Spleen (tissue), 11 donors: ENCODE measurements around the gene KCNJ13. TPM values are rescaled to one million over a fixed set of nuclear protein-coding genes. Genes with fewer than 3 reads are reported as not detected.

Source experiments
- DNase-seq: peaks from one replicate; pipeline ENCODE4 v3.0.0-alpha.2; 2020
- H3K27ac ChIP-seq, 8 donors: fragments of 200-600 bp; sonication (generic) in 7 of 8; 1 replicate in 4 of 8; 2 replicates in 4 of 8; pipeline versions ENCODE4 v1.5.0 to v1.8.0; 2016 to 2021; ENCODE audit warnings: inconsistent platforms in 4 of 8, mild to moderate bottlenecking in 4 of 8, moderate library complexity in 1 of 8
- H3K27me3 ChIP-seq, 7 donors: fragments of 200-600 bp; sonication (generic) in 6 of 7; replicated peaks in 1 of 7; 1 replicate in 4 of 7; 2 replicates in 3 of 7; pipeline versions ENCODE4 v1.5.0 to v1.8.0; 2016 to 2021; ENCODE audit warnings: inconsistent platforms in 3 of 7, mild to moderate bottlenecking in 1 of 7
- H3K36me3 ChIP-seq, 6 donors: fragments of 200-600 bp; sonication (generic) in 5 of 6; 1 replicate in 4 of 6; 2 replicates in 2 of 6; pipeline versions ENCODE4 v1.5.0 to v1.8.0; 2016 to 2021; ENCODE audit warnings: inconsistent platforms in 2 of 6
- H3K4me1 ChIP-seq, 6 donors: fragments of 200-600 bp; sonication (generic) in 5 of 6; 1 replicate in 3 of 6; 2 replicates in 3 of 6; pipeline versions ENCODE4 v1.5.0 to v1.8.0; 2016 to 2021; ENCODE audit warnings: inconsistent platforms in 3 of 6
- H3K4me3 ChIP-seq, 8 donors: fragments of 200-600 bp; sonication (generic) in 7 of 8; 1 replicate in 4 of 8; 2 replicates in 4 of 8; pipeline versions ENCODE4 v1.5.0 to v1.8.0; 2016 to 2021; ENCODE audit warnings: inconsistent platforms in 4 of 8, mild to moderate bottlenecking in 4 of 8, moderate library complexity in 2 of 8
- H3K9me3 ChIP-seq, 8 donors: fragments of 200-600 bp; sonication (generic) in 7 of 8; 1 replicate in 4 of 8; 2 replicates in 4 of 8; pipeline versions ENCODE4 v1.5.0 to v1.8.0; 2016 to 2021; ENCODE audit warnings: inconsistent platforms in 4 of 8
- POLR2A ChIP-seq, 3 donors: fragments of 450-650 bp; IDR thresholded peaks; one replicate each; pipeline ENCODE4 v1.5.1; 2017; ENCODE audit warnings: antibody characterized with exemption in 3 of 3, mild to moderate bottlenecking in 1 of 3
- POLR2AphosphoS5 ChIP-seq, 3 donors: sonication (generic); formaldehyde crosslinking; IDR thresholded peaks; one replicate each; pipeline ENCODE4 v1.5.1; 2017; ENCODE audit warnings: antibody characterized with exemption in 3 of 3
- WGBS, 5 donors: extraction: QIAGEN DNeasy Blood & Tissue Kit in 3 of 5; methylation state at CpG; one replicate each; pipeline versions ENCODE4 v1.1.5 to v1.1.7; 2013 to 2018; 5-methylcytosine and 5-hydroxymethylcytosine counted together
- intact Hi-C: fragments of 100-400 bp; cut with DNase I; formaldehyde crosslinking; loops from one replicate; pipeline ENCODE4 v1.15.0; 2023; ENCODE audit warnings: low total_unique reads
- polyA plus RNA-seq, 3 donors: library from polyadenylated mRNA; stranded (reverse); fragments of 200-250 nt; gene quantifications; one replicate each; pipeline ENCODE4 v1.2.1, GENCODE V29; 2013
- total RNA-seq, 7 donors: library from RNA; depleted of rRNA in 3 of 7; stranded (reverse); fragments of >200 nt in 3 of 7; fragmentation: NEBNext Ultra II Directional in 4 of 7; extraction: Animal tissue kit (Norgen Biotek cat#: 25700) in 4 of 7; gene quantifications; one replicate each; pipeline versions ENCODE4 v1.1.0 to v1.2.1, GENCODE V29; 2016 to 2021
- TF ChIP-seq, protein P1 (sequence below), 11 experiments: fragments of 200-600 bp in 7 of 11; fragments of 450-650 bp in 4 of 11; sonication (generic) in 4 of 11; IDR thresholded peaks in 8 of 11; conservative IDR thresholded peaks in 3 of 11; 1 replicate in 7 of 11; 2 replicates in 4 of 11; pipeline versions ENCODE4 v1.4.0 to v1.8.0; 2016 to 2021; ENCODE audit warnings: antibody characterized with exemption in 11 of 11, inconsistent platforms in 4 of 11, mild to moderate bottlenecking in 1 of 11
- donor health status: healthy with polysubstance abuse.
- donor health status: DM: no; HTN: no; CAD: no; lungs with moderate emphysema.
- donor health status: DM: no; HTN: no; CAD: no.
- donor health status: Bipolar disorder and iron deficiency.
- donor health status: healthy.
- donor health status: DM: no; HTN: no; CAD: no.
- donor health status: DM: yes; HTN: yes; CAD: no.

KCNJ13 gene
- total and polyA plus RNA-seq, 10 donors = 0.08 TPM; not detected in 9

DNA sequence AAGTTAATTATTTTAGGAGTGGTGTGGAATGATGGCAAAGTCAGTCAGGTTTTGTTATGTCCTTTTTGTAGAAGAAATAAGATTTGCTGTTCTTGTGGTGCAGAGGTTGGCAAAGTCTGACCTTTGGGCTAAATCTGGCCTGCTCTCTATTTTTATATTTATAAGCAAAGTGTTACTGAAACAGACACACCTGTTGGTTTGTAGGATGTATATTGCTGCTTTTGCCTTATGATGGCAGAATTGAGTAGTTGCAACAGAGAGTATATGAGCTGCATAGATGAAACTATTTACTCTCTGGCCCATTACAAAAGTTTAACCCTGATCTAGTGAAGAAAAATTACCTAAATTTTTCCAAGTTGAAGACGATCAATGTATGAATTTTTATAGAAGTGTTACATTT lies 34.1 kb upstream of the KCNJ13 start:
- Histone ChIP-seq H3K4me3 (no peak overlapping the region), H3K27ac (no peak overlapping the region), H3K36me3 (peaks cover 8 to 100% (median 80%) of the 10 kb centered on the region in 6 donors), H3K27me3 (no peaks in the 10 kb centered on the region), H3K9me3 (no peaks in the 10 kb centered on the region), H3K4me1 (peaks cover 0 to 8% (median 0%) of the 10 kb centered on the region in 6 donors)
- no peak for TF ChIP-seq POLR2A (IDR thresholded peaks at IDR 0.05)
- TF ChIP-seq, protein P1, sequence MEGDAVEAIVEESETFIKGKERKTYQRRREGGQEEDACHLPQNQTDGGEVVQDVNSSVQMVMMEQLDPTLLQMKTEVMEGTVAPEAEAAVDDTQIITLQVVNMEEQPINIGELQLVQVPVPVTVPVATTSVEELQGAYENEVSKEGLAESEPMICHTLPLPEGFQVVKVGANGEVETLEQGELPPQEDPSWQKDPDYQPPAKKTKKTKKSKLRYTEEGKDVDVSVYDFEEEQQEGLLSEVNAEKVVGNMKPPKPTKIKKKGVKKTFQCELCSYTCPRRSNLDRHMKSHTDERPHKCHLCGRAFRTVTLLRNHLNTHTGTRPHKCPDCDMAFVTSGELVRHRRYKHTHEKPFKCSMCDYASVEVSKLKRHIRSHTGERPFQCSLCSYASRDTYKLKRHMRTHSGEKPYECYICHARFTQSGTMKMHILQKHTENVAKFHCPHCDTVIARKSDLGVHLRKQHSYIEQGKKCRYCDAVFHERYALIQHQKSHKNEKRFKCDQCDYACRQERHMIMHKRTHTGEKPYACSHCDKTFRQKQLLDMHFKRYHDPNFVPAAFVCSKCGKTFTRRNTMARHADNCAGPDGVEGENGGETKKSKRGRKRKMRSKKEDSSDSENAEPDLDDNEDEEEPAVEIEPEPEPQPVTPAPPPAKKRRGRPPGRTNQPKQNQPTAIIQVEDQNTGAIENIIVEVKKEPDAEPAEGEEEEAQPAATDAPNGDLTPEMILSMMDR (IDR thresholded peaks at IDR 0.05 in 8 of 11, conservative IDR thresholded peaks at IDR 0.05 in 3 of 11) = no peak
- TF ChIP-seq POLR2AphosphoS5 (IDR thresholded peaks at IDR 0.05) = no peak
- intact Hi-C loops = no loop called here
- no peak for DNase-seq
- 89 to 96% (median 94%) methylated on average over 1 of the region's 1 CpG for WGBS, 5 donors

- Histone ChIP-seq H3K36me3 (peaks cover 8 to 98% (median 73%) of the 10 kb centered on the region in 6 donors), H3K27ac (no peak overlapping the region), H3K27me3 (no peaks in the 10 kb centered on the region), H3K4me3 (no peak overlapping the region), H3K4me1 (no peaks in the 10 kb centered on the region), H3K9me3 (no peaks in the 10 kb centered on the region)
- no peak for DNase-seq
- 93 to 97% (median 95%) methylated on average over 5 of the region's 5 CpGs for WGBS, 5 donors
- TF ChIP-seq POLR2A (IDR thresholded peaks at IDR 0.05) (no peak), POLR2AphosphoS5 (IDR thresholded peaks at IDR 0.05) (no peak)
- TF ChIP-seq, protein P1 (IDR thresholded peaks at IDR 0.05 in 8 of 11, conservative IDR thresholded peaks at IDR 0.05 in 3 of 11) = no peak
- intact Hi-C loops = no loop called here
Measured at GRCh38 chr2:232809349-232810124, 33.2 kb upstream of the KCNJ13 start.

GRCh38 chr2:232802091-232802490 lies 25.7 kb upstream of the KCNJ13 start:
- DNase-seq = no peak
- TF ChIP-seq POLR2A (IDR thresholded peaks at IDR 0.05) (no peak), POLR2AphosphoS5 (IDR thresholded peaks at IDR 0.05) (no peak)
- TF ChIP-seq, protein P1 (IDR thresholded peaks at IDR 0.05 in 8 of 11, conservative IDR thresholded peaks at IDR 0.05 in 3 of 11) = no peak
- peaks cover 0 to 93% (median 33%) of the 10 kb centered on the region in 6 donors for H3K36me3 ChIP-seq
- H3K4me1 ChIP-seq = no peaks in the 10 kb centered on the region
- no peak overlapping the region for H3K27ac ChIP-seq
- no peaks in the 10 kb centered on the region for H3K27me3 ChIP-seq
- 75 to 93% (median 89%) methylated on average over 3 of the region's 3 CpGs for WGBS, 5 donors
- H3K9me3 ChIP-seq = peaks cover 0 to 24% (median 18%) of the 10 kb centered on the region in 8 donors
- intact Hi-C loops = no loop called here
- no peak overlapping the region for H3K4me3 ChIP-seq

- Histone ChIP-seq H3K27ac (no peak overlapping the region), H3K4me3 (no peak overlapping the region), H3K4me1 (no peaks in the 10 kb centered on the region), H3K9me3 (peaks cover 0 to 24% (median 18%) of the 10 kb centered on the region in 8 donors), H3K36me3 (peaks cover 0 to 93% (median 40%) of the 10 kb centered on the region in 6 donors), H3K27me3 (no peaks in the 10 kb centered on the region)
- WGBS, 5 donors = 75 to 95% (median 85%) methylated on average over 2 of the region's 2 CpGs
- TF ChIP-seq POLR2AphosphoS5 (IDR thresholded peaks at IDR 0.05) = no peak
- TF ChIP-seq, protein P1 (IDR thresholded peaks at IDR 0.05 in 8 of 11, conservative IDR thresholded peaks at IDR 0.05 in 3 of 11) = no peak
- TF ChIP-seq POLR2A (IDR thresholded peaks at IDR 0.05) = no peak
- intact Hi-C loops = no loop called here
- DNase-seq = no peak
Measured at GRCh38 chr2:232800166-232800565, 23.8 kb upstream of the KCNJ13 start.
